Measurements from ENCODE around the gene C5orf47.

DNA sequence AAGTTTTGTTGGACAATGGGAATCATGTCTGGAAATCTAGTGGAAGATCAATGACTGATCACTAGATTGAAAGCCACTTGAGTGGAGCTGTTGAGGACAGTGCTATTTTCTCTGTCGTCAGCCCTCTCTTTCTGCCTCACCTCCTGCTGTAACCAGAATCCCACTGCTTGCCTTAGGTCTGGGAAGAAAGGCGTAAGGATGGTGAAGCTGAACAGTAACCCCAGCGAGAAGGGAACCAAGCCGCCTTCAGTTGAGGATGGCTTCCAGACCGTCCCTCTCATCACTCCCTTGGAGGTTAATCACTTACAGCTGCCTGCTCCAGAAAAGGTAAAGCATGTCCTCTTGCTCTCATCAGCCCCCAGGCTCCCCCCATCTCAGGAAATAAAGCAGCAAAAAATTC is 57.6 kb downstream of the C5orf47 start:
- TF ChIP-seq CTCF (IDR thresholded peaks at IDR 0.05) (no peak), POLR2A (IDR thresholded peaks at IDR 0.05) (no peak)

Data from esophagus squamous epithelium (tissue), 4 donors.